BLaER1 treated with 17β-estradiol and CSF1 and Interleukin-3, amounts not matched to agents 10 nM and 100 nM (cell line): ENCODE data around the gene SPTLC2.

Experiments
- H3K27ac ChIP-seq, 11 experiments: shearing (Covaris generic); formaldehyde crosslinking; 2 replicates each; pipeline ENCODE4 v1.8.1; 2022
- H3K27me3 ChIP-seq, 11 experiments: shearing (Covaris generic); formaldehyde crosslinking; 2 replicates each; pipeline ENCODE4 v1.8.1; 2022
- H3K36me3 ChIP-seq, 11 experiments: shearing (Covaris generic); formaldehyde crosslinking; 2 replicates each; pipeline ENCODE4 v1.8.1; 2022
- H3K4me1 ChIP-seq, 10 experiments: shearing (Covaris generic); formaldehyde crosslinking; 2 replicates each; pipeline ENCODE4 v1.8.1; 2022
- H3K4me2 ChIP-seq, 11 experiments: shearing (Covaris generic); formaldehyde crosslinking; 2 replicates each; pipeline ENCODE4 v1.8.1; 2022
- H3K4me3 ChIP-seq, 10 experiments: shearing (Covaris generic); formaldehyde crosslinking; 2 replicates each; pipeline ENCODE4 v1.8.1; 2022
- H3K9ac ChIP-seq, 11 experiments: shearing (Covaris generic); formaldehyde crosslinking; 2 replicates each; pipeline ENCODE4 v1.8.1; 2022
- H3K9me3 ChIP-seq, 11 experiments: shearing (Covaris generic); formaldehyde crosslinking; replicated peaks in 1 of 11; 2 replicates each; pipeline ENCODE4 v1.8.1; 2022
- H4K20me1 ChIP-seq, 11 experiments: shearing (Covaris generic); formaldehyde crosslinking; 2 replicates each; pipeline ENCODE4 v1.8.1; 2022
- Cebpa-rat ChIP-seq, 11 experiments: shearing (Covaris generic); IDR thresholded peaks; 2 replicates each; pipeline ENCODE4 v1.8.1; 2022

SPTLC2 gene

GRCh38 chr14:77490347-77490986 lies 126.0 kb downstream of the SPTLC2 start:
- no peak overlapping the region for H3K4me3 ChIP-seq
- no peak overlapping the region for H3K27ac ChIP-seq
- no peak overlapping the region for H3K4me2 ChIP-seq
- H3K9me3 ChIP-seq = no peaks in the 10 kb centered on the region
- no peak for TF ChIP-seq Cebpa-rat (IDR thresholded peaks at IDR 0.05)
- H3K4me1 ChIP-seq = peaks cover 0 to 22% (median 13%) of the 10 kb centered on the region in 10 experiments; a peak in 16 of 20 replicates
- no peaks in the 10 kb centered on the region for H3K36me3 ChIP-seq
- no peaks in the 10 kb centered on the region for H3K27me3 ChIP-seq
- no peak overlapping the region for H3K9ac ChIP-seq
- H4K20me1 ChIP-seq = no peaks in the 10 kb centered on the region

GRCh38 chr14:77489041-77489440 lies 127.4 kb downstream of the SPTLC2 start:
- no peak overlapping the region for H3K9ac ChIP-seq
- no peak overlapping the region for H3K4me3 ChIP-seq
- no peak overlapping the region for H3K27ac ChIP-seq
- H3K27me3 ChIP-seq = no peaks in the 10 kb centered on the region
- H3K36me3 ChIP-seq = no peaks in the 10 kb centered on the region
- no peaks in the 10 kb centered on the region for H3K9me3 ChIP-seq
- peaks cover 0 to 5% (median 0%) of the 10 kb centered on the region in 11 experiments; a peak in 3 of 22 replicates for H4K20me1 ChIP-seq
- H3K4me1 ChIP-seq = peaks cover 0 to 17% (median 6%) of the 10 kb centered on the region in 10 experiments; a peak in 10 of 20 replicates
- TF ChIP-seq Cebpa-rat (IDR thresholded peaks at IDR 0.05) = no peak
- H3K4me2 ChIP-seq = no peak overlapping the region

GRCh38 chr14:77488558-77488957 lies 127.9 kb downstream of the SPTLC2 start:
- Histone ChIP-seq H3K4me1 (peaks cover 0 to 21% (median 7%) of the 10 kb centered on the region in 10 experiments; a peak in 10 of 20 replicates), H3K4me3 (no peak overlapping the region), H3K36me3 (no peaks in the 10 kb centered on the region), H3K9ac (no peak overlapping the region), H3K27me3 (no peaks in the 10 kb centered on the region), H3K4me2 (no peak overlapping the region), H3K9me3 (no peaks in the 10 kb centered on the region), H4K20me1 (peaks cover 0 to 5% (median 0%) of the 10 kb centered on the region in 11 experiments; a peak in 3 of 22 replicates), H3K27ac (no peak overlapping the region)
- TF ChIP-seq Cebpa-rat (IDR thresholded peaks at IDR 0.05) = no peak

GRCh38 chr14:77485901-77486678 lies 130.3 kb downstream of the SPTLC2 start:
- no peak overlapping the region for H3K4me3 ChIP-seq
- H3K27me3 ChIP-seq = no peaks in the 10 kb centered on the region
- peaks cover 0 to 10% (median 0%) of the 10 kb centered on the region in 11 experiments; a peak in 3 of 22 replicates for H4K20me1 ChIP-seq
- H3K4me2 ChIP-seq = peak overlapping the region in 1 of 11 experiments; percentile 3; a peak in 1 of 22 replicates
- H3K9me3 ChIP-seq = no peaks in the 10 kb centered on the region
- peaks cover 0 to 46% (median 26%) of the 10 kb centered on the region in 10 experiments; a peak in 17 of 20 replicates for H3K4me1 ChIP-seq
- H3K36me3 ChIP-seq = no peaks in the 10 kb centered on the region
- no peak for TF ChIP-seq Cebpa-rat (IDR thresholded peaks at IDR 0.05)
- H3K9ac ChIP-seq = no peak overlapping the region
- H3K27ac ChIP-seq = no peak overlapping the region

- Histone ChIP-seq H4K20me1 (peaks cover 0 to 10% (median 0%) of the 10 kb centered on the region in 11 experiments; a peak in 3 of 22 replicates), H3K4me3 (no peak overlapping the region), H3K9ac (no peak overlapping the region), H3K36me3 (no peaks in the 10 kb centered on the region), H3K4me2 (no peak overlapping the region), H3K27me3 (no peaks in the 10 kb centered on the region), H3K4me1 (peaks cover 0 to 49% (median 28%) of the 10 kb centered on the region in 10 experiments; a peak in 17 of 20 replicates), H3K27ac (no peak overlapping the region), H3K9me3 (no peaks in the 10 kb centered on the region)
- no peak for TF ChIP-seq Cebpa-rat (IDR thresholded peaks at IDR 0.05)
Measured at GRCh38 chr14:77485256-77485655, 131.2 kb downstream of the SPTLC2 start.

- H3K9ac ChIP-seq = no peak overlapping the region
- H3K27me3 ChIP-seq = no peaks in the 10 kb centered on the region
- H3K4me2 ChIP-seq = peak overlapping the region; percentile 1 to 87 (median 71); a peak in 21 of 22 replicates
- H3K27ac ChIP-seq = no peak overlapping the region
- H3K4me3 ChIP-seq = no peak overlapping the region
- H3K9me3 ChIP-seq = no peaks in the 10 kb centered on the region
- H3K36me3 ChIP-seq = no peaks in the 10 kb centered on the region
- H3K4me1 ChIP-seq = peaks cover 0 to 43% (median 26%) of the 10 kb centered on the region in 10 experiments; a peak in 17 of 20 replicates
- peaks cover 0 to 10% (median 0%) of the 10 kb centered on the region in 11 experiments; a peak in 4 of 22 replicates for H4K20me1 ChIP-seq
- TF ChIP-seq Cebpa-rat (IDR thresholded peaks at IDR 0.05) = no peak
Measured at GRCh38 chr14:77482422-77482821, 134.0 kb downstream of the SPTLC2 start.

- Histone ChIP-seq H3K27ac (no peak overlapping the region), H3K9me3 (no peaks in the 10 kb centered on the region), H3K36me3 (no peaks in the 10 kb centered on the region), H3K9ac (no peak overlapping the region), H3K27me3 (no peaks in the 10 kb centered on the region), H3K4me1 (peaks cover 0 to 40% (median 29%) of the 10 kb centered on the region in 10 experiments; a peak in 17 of 20 replicates), H3K4me2 (no peak overlapping the region), H3K4me3 (no peak overlapping the region), H4K20me1 (peaks cover 0 to 5% (median 0%) of the 10 kb centered on the region in 11 experiments; a peak in 2 of 22 replicates)
- TF ChIP-seq Cebpa-rat (IDR thresholded peaks at IDR 0.05) = no peak
Measured at GRCh38 chr14:77478796-77479195, 137.6 kb downstream of the SPTLC2 start.

- Histone ChIP-seq H3K4me3 (no peak overlapping the region), H3K4me1 (peaks cover 0 to 35% (median 24%) of the 10 kb centered on the region in 10 experiments; a peak in 17 of 20 replicates), H3K9me3 (no peaks in the 10 kb centered on the region), H3K27me3 (no peaks in the 10 kb centered on the region), H3K9ac (no peak overlapping the region), H4K20me1 (peaks cover 0 to 5% (median 0%) of the 10 kb centered on the region in 11 experiments; a peak in 2 of 22 replicates), H3K36me3 (no peaks in the 10 kb centered on the region), H3K4me2 (no peak overlapping the region), H3K27ac (no peak overlapping the region)
- no peak for TF ChIP-seq Cebpa-rat (IDR thresholded peaks at IDR 0.05)
Measured at GRCh38 chr14:77478029-77478428, 138.4 kb downstream of the SPTLC2 start.

- Histone ChIP-seq H3K27ac (no peak overlapping the region), H3K36me3 (no peaks in the 10 kb centered on the region), H3K9ac (no peak overlapping the region), H4K20me1 (peaks cover 0 to 5% (median 0%) of the 10 kb centered on the region in 11 experiments; a peak in 2 of 22 replicates), H3K9me3 (no peaks in the 10 kb centered on the region), H3K4me1 (peaks cover 0 to 12% (median 3%) of the 10 kb centered on the region in 10 experiments; a peak in 6 of 20 replicates), H3K27me3 (no peaks in the 10 kb centered on the region), H3K4me3 (no peak overlapping the region), H3K4me2 (no peak overlapping the region)
- TF ChIP-seq Cebpa-rat (IDR thresholded peaks at IDR 0.05) = no peak
Measured at GRCh38 chr14:77475432-77476115, 140.9 kb downstream of the SPTLC2 start.
